OCI-LY1 (cell line): ENCODE results near the gene ACTN2.

Experiments used
- EZH2 ChIP-seq: fragments of 200-600 bp; sonication (generic), shearing (Covaris generic); IDR thresholded peaks from 2 replicates; pipeline ENCODE4 v1.8.0; 2017; ENCODE audit warnings: borderline replicate concordance, mixed run types, mild to moderate bottlenecking, antibody characterized with exemption, low read length, moderate library complexity, mixed read lengths
- TF ChIP-seq, protein P1 (sequence below): fragments of 200-600 bp; sonication (generic), shearing (Covaris generic); IDR thresholded peaks from 2 replicates; pipeline ENCODE4 v1.5.1; 2017; ENCODE audit warnings: mild to moderate bottlenecking, antibody characterized with exemption, low read length, moderate library complexity, mixed read lengths

DNA sequence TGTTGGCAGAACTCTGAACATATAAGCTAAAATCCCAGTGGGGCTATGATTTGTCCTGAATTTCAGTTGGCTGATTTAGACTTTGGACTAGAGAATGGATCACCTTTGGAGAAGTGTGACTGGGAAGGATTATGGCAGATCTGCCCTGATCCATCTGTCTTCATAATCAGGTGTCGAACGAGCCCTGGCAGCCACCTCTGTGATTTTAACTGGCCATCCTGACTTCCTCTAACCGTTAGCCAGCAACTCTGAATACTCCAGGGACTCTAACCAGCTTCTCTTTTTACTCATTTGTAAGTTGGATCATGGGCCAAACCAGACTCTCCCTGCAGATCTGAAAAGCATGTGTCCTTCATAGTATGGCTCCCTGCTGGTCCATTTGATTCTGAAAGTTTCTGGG is 32.0 kb downstream of the ACTN2 start:
- TF ChIP-seq, protein P1, sequence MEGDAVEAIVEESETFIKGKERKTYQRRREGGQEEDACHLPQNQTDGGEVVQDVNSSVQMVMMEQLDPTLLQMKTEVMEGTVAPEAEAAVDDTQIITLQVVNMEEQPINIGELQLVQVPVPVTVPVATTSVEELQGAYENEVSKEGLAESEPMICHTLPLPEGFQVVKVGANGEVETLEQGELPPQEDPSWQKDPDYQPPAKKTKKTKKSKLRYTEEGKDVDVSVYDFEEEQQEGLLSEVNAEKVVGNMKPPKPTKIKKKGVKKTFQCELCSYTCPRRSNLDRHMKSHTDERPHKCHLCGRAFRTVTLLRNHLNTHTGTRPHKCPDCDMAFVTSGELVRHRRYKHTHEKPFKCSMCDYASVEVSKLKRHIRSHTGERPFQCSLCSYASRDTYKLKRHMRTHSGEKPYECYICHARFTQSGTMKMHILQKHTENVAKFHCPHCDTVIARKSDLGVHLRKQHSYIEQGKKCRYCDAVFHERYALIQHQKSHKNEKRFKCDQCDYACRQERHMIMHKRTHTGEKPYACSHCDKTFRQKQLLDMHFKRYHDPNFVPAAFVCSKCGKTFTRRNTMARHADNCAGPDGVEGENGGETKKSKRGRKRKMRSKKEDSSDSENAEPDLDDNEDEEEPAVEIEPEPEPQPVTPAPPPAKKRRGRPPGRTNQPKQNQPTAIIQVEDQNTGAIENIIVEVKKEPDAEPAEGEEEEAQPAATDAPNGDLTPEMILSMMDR: no peak
- TF ChIP-seq EZH2: no peak
